WTC11 (cell line): ENCODE measurements around the gene LY6G5C. TPM values are rescaled to one million over a fixed set of nuclear protein-coding genes. Genes with fewer than 3 reads are reported as not detected.

Experiments
- ATAC-seq: fragments of 200-7000 bp; cut with Tn5 transposase; 2 replicates; pipeline ENCODE4 v1.10.0; 2021; ENCODE audit warnings: mild to moderate bottlenecking, moderate library complexity
- CTCF ChIA-PET: fragments of 300-600 bp; sonication (Branson Sonifier 250); formaldehyde crosslinking; loops from one replicate; lab custom pipeline; 2021; ENCODE audit warnings: antibody characterized with exemption; lab: Charles Lee
- POLR2A ChIA-PET: fragments of 350-600 bp; sonication (Branson Sonifier 250); formaldehyde crosslinking; loops from one replicate; lab custom pipeline; 2021; ENCODE audit warnings: antibody characterized with exemption; lab: Charles Lee
- DNase-seq: peaks from one replicate; pipeline ENCODE4 v3.0.0; 2021; ENCODE audit warnings: low spot score
- H3K27ac Mint-ChIP-seq: 2 replicates; pipeline ENCODE4 v1.8.0; 2021; ENCODE audit warnings: mixed read lengths
- H3K27me3 Mint-ChIP-seq: 2 replicates; pipeline ENCODE4 v1.8.0; 2021; ENCODE audit warnings: low read depth, mild to moderate bottlenecking, moderate library complexity, mixed read lengths
- H3K36me3 Mint-ChIP-seq: 2 replicates; pipeline ENCODE4 v1.8.0; 2021; ENCODE audit warnings: mixed read lengths
- H3K4me1 Mint-ChIP-seq: 2 replicates; pipeline ENCODE4 v1.8.0; 2022; ENCODE audit warnings: mixed read lengths
- H3K4me3 Mint-ChIP-seq: 2 replicates; pipeline ENCODE4 v1.8.0; 2021; ENCODE audit warnings: mild to moderate bottlenecking, moderate library complexity, mixed read lengths
- H3K9me3 Mint-ChIP-seq: 2 replicates; pipeline ENCODE4 v1.8.0; 2021; ENCODE audit warnings: mixed read lengths
- ATF6 ChIP-seq: sonication (generic); formaldehyde crosslinking; IDR thresholded peaks from 2 replicates; pipeline ENCODE4 v1.8.1; 2023; ENCODE audit warnings: mild to moderate bottlenecking, missing genetic modification reagents
- FOXP4 ChIP-seq: sonication (generic); formaldehyde crosslinking; IDR thresholded peaks from 2 replicates; pipeline ENCODE4 v1.8.0; 2022; ENCODE audit warnings: mild to moderate bottlenecking, missing genetic modification reagents
- GRHL2 ChIP-seq: fragments of 250-450 bp; sonication (Bioruptor Pico); IDR thresholded peaks from 2 replicates; pipeline ENCODE4 v1.8.0; 2022; ENCODE audit warnings: mild to moderate bottlenecking, moderate library complexity; ENCODE audit not compliant: insufficient replicate concordance, severe bottlenecking
- HMGXB4 ChIP-seq: sonication (generic); formaldehyde crosslinking; IDR thresholded peaks from 2 replicates; pipeline ENCODE4 v1.8.1; 2023; ENCODE audit warnings: mild to moderate bottlenecking, moderate library complexity, missing genetic modification reagents
- IRF2 ChIP-seq: sonication (generic); formaldehyde crosslinking; IDR thresholded peaks from 2 replicates; pipeline ENCODE4 v1.8.0; 2022; ENCODE audit warnings: low read depth, missing genetic modification reagents, borderline replicate concordance
- JAZF1 ChIP-seq: fragments of 250-450 bp; sonication (Bioruptor Pico); IDR thresholded peaks from 2 replicates; pipeline ENCODE4 v1.9.0; 2021; ENCODE audit warnings: moderate library complexity, mild to moderate bottlenecking, inconsistent platforms
- JUN ChIP-seq: sonication (generic); formaldehyde crosslinking; IDR thresholded peaks from 2 replicates; pipeline ENCODE4 v1.8.0; 2023; ENCODE audit warnings: mild to moderate bottlenecking, missing genetic modification reagents
- MLX ChIP-seq: sonication (generic); formaldehyde crosslinking; IDR thresholded peaks from 2 replicates; pipeline ENCODE4 v1.8.1; 2023; ENCODE audit warnings: mild to moderate bottlenecking, missing genetic modification reagents, moderate library complexity
- MXD4 ChIP-seq: fragments of 250-450 bp; sonication (Bioruptor Pico); IDR thresholded peaks from 2 replicates; pipeline ENCODE4 v1.8.0; 2021; ENCODE audit warnings: mild to moderate bottlenecking, moderate library complexity, borderline replicate concordance
- NR3C1 ChIP-seq: sonication (generic); formaldehyde crosslinking; conservative IDR thresholded peaks from 2 replicates; pipeline ENCODE4 v1.8.1; 2023; ENCODE audit warnings: low read depth, mild to moderate bottlenecking, missing genetic modification reagents
- PREB ChIP-seq: sonication (generic); formaldehyde crosslinking; IDR thresholded peaks from 2 replicates; pipeline ENCODE4 v1.8.1; 2022; ENCODE audit warnings: mild to moderate bottlenecking, missing genetic modification reagents, moderate library complexity, borderline replicate concordance
- RORB ChIP-seq: fragments of 250-450 bp; sonication (Bioruptor Pico); IDR thresholded peaks from 2 replicates; pipeline ENCODE4 v1.9.0; 2021; ENCODE audit warnings: mild to moderate bottlenecking
- SMAD3 ChIP-seq: sonication (generic); formaldehyde crosslinking; IDR thresholded peaks from 2 replicates; pipeline ENCODE4 v1.8.0; 2022; ENCODE audit warnings: missing genetic modification reagents, mild to moderate bottlenecking, borderline replicate concordance
- TCF7 ChIP-seq: sonication (generic); formaldehyde crosslinking; IDR thresholded peaks from 2 replicates; pipeline ENCODE4 v1.8.0; 2022; ENCODE audit warnings: mild to moderate bottlenecking, low read depth, missing genetic modification reagents, moderate library complexity
- TEAD1 ChIP-seq: sonication (generic); formaldehyde crosslinking; IDR thresholded peaks from 2 replicates; pipeline ENCODE4 v1.8.0; 2022; ENCODE audit warnings: mild to moderate bottlenecking, missing genetic modification reagents
- USF2 ChIP-seq: sonication (generic); formaldehyde crosslinking; IDR thresholded peaks from 2 replicates; pipeline ENCODE4 v1.8.1; 2023; ENCODE audit warnings: mild to moderate bottlenecking, missing genetic modification reagents, moderate library complexity
- ZMAT4 ChIP-seq: fragments of 250-450 bp; sonication (Bioruptor Pico); IDR thresholded peaks from 2 replicates; pipeline ENCODE4 v1.9.0; 2021; ENCODE audit warnings: mild to moderate bottlenecking
- ZNF281 ChIP-seq: sonication (generic); formaldehyde crosslinking; IDR thresholded peaks from 2 replicates; pipeline ENCODE4 v1.8.0; 2023; ENCODE audit warnings: mild to moderate bottlenecking, missing genetic modification reagents
- ZNF396 ChIP-seq: fragments of 250-450 bp; sonication (Bioruptor Pico); IDR thresholded peaks from 2 replicates; pipeline ENCODE4 v1.8.0; 2021; ENCODE audit warnings: mild to moderate bottlenecking, moderate library complexity, borderline replicate concordance
- ZSCAN18 ChIP-seq: fragments of 250-450 bp; sonication (Bioruptor Pico); IDR thresholded peaks from 2 replicates; pipeline ENCODE4 v2.1.2; 2022; ENCODE audit warnings: mild to moderate bottlenecking, moderate library complexity
- total RNA-seq: library from RNA; stranded (reverse); gene quantifications from 3 replicates; pipeline ENCODE4 v1.2.3, GENCODE V29; 2021

The LY6G5C gene
- total RNA-seq, 1 experiment from 2014 or later, result 1.0 TPM

GRCh38 chr6:31676904-31677303 is 4.0 kb downstream of the LY6G5C start:
- CTCF ChIA-PET, result no interaction called here
- ATAC-seq, result no peak
- no peak overlapping the region for H3K4me3 Mint-ChIP-seq
- POLR2A ChIA-PET, result no interaction called here
- DNase-seq, result no peak
- H3K36me3 Mint-ChIP-seq, result peaks cover 14% of the 10 kb centered on the region
- no peak for TF ChIP-seq ZMAT4 (CRISPR knock-in tag)
- TF ChIP-seq ZNF281 (CRISPR knock-in tag), result no peak
- TF ChIP-seq NR3C1 (CRISPR knock-in tag), result no peak
- no peak for TF ChIP-seq ZSCAN18 (CRISPR knock-in tag)
- TF ChIP-seq FOXP4 (CRISPR knock-in tag), result no peak
- TF ChIP-seq TCF7 (CRISPR knock-in tag), result no peak
- TF ChIP-seq HMGXB4 (CRISPR knock-in tag), result no peak
- no peak for TF ChIP-seq USF2 (CRISPR knock-in tag)
- TF ChIP-seq GRHL2, result no peak
- TF ChIP-seq MLX, result no peak
- TF ChIP-seq JAZF1 (CRISPR knock-in tag), result no peak
- H3K4me1 Mint-ChIP-seq, result peaks cover 10% of the 10 kb centered on the region
- no peak overlapping the region for H3K27ac Mint-ChIP-seq
- no peaks in the 10 kb centered on the region for H3K9me3 Mint-ChIP-seq
- peaks cover 17% of the 10 kb centered on the region for H3K27me3 Mint-ChIP-seq

GRCh38 chr6:31676322-31676903 is 4.5 kb downstream of the LY6G5C start:
- no peak overlapping the region for H3K27ac Mint-ChIP-seq
- H3K4me3 Mint-ChIP-seq, result no peak overlapping the region
- ChIA-PET CTCF (interaction anchor here (1.7 kb wide), 1 partner anchor 93 kb away, joined by 4 read pairs; no protein-coding TSS in a partner anchor), POLR2A (interaction anchor here (1.4 kb wide), 1 partner anchor 59 kb away, joined by 4 read pairs; the partner anchor contains the start of gene CLIC1)
- ATAC-seq (no peak), DNase-seq (no peak)
- H3K4me1 Mint-ChIP-seq, result peaks cover 7% of the 10 kb centered on the region
- H3K9me3 Mint-ChIP-seq, result no peaks in the 10 kb centered on the region
- peaks cover 19% of the 10 kb centered on the region for H3K36me3 Mint-ChIP-seq
- H3K27me3 Mint-ChIP-seq, result peaks cover 12% of the 10 kb centered on the region
- no peak for TF ChIP-seq IRF2 (CRISPR knock-in tag)
- no peak for TF ChIP-seq MXD4 (CRISPR knock-in tag)
- no peak for TF ChIP-seq PREB (CRISPR knock-in tag)
- TF ChIP-seq ZNF396 (CRISPR knock-in tag), result no peak
- TF ChIP-seq JUN, result no peak
- TF ChIP-seq TEAD1 (CRISPR knock-in tag), result no peak
- no peak for TF ChIP-seq RORB (CRISPR knock-in tag)
- TF ChIP-seq ATF6, result no peak
- TF ChIP-seq SMAD3 (CRISPR knock-in tag), result no peak
